HG03439 (cell line): ENCODE results near the gene SELENBP1.
"Not testable (repeated sequence)": the region's sequence is repeated elsewhere in the genome, so short reads cannot be mapped to it uniquely, and the experiment has no call there.

Experiments used
- ATAC-seq: cut with Tn5 transposase; IDR thresholded peaks from one replicate; pipeline ENCODE4 v1.9.1; 2021; ENCODE audit warnings: mild to moderate bottlenecking, moderate library complexity; ENCODE audit not compliant: unreplicated experiment

Gene SELENBP1

DNA sequence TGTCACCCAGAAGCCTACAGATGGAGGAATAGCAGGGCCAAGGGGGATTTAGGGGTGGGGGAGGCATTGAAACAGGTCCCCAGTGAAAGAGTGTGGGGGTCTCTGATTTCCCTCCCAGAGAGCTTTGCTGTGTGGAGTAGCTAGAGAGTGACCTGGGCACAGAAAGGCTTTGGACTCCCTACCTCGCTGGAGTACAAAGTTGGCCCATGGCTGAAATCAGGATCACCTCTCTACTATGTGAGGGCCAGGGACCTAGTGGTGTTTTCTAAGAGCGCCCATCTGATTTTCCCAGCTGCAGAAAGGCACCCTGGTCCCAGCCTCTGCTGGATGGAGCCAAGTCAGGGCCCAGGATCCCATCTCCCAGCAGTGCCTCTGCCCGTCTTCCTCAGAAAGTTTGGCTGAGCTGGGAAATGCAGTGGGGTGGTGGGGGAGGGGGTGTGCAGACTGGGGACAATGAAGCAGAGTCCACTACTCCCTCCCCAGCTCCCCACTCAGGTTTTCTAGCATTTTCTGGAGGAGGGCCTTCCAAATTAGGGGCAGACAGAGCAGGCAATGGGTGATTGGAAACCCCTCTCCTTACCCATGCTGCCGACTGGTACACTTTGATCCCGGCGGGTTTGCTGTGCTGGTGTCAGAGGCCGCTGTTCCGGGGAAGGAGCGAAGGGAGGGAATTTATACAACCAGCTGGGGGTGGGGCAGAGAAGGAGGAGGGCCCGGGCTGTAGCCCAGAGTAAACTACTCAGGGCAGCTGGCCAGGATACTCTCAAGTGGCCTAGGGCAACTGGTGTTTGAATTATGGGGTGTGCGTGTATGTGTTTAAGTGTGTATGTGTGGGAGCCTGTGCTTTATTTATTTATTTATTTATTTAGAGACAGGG, at the start of gene SELENBP1:
TSS of gene SELENBP1 (minus strand) at position 648 of the 877 bp plus-strand sequence. CDS start at position 584, 64 bp downstream.
- ATAC-seq = no peak

DNA sequence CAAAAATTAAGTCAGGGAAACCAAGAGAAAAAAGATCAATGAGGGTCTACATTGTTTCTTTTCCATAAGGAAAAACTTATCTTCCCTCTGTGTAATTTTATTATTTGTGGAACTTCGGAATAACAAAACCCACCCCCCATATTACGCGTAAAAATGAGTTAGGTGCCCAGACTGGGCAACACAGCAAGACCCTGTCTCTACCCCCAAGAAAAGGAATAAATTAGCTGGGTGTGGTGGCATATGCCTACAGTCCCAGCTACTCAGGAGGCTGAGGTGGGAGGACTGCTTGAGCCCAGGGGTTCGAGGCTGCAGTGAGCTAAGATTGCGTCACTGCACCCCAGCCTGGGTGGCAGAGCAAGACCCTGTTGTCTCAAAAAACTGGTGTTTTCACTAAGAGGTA, 47.3 kb upstream of the SELENBP1 start:
- ATAC-seq = no peak

DNA sequence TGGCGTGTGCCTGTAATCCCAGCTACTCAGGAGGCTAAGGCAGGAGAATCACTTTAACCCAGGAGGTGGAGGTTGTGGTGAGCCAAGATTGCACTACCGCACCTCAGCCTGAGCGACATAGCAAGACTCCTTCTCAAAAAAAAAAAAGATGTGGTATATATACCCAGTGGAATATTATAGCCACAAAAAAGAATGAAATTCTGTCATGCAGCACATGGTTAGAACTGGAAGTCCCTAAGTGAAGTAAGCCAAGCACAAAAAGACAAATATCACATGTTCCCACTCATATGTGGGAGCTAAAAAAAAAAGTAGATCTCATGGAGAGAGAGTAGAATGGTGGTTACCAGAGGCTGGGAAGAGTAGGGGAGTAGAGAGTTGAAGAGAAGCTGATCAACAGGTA, 45.6 kb upstream of the SELENBP1 start:
- ATAC-seq = no peak

DNA sequence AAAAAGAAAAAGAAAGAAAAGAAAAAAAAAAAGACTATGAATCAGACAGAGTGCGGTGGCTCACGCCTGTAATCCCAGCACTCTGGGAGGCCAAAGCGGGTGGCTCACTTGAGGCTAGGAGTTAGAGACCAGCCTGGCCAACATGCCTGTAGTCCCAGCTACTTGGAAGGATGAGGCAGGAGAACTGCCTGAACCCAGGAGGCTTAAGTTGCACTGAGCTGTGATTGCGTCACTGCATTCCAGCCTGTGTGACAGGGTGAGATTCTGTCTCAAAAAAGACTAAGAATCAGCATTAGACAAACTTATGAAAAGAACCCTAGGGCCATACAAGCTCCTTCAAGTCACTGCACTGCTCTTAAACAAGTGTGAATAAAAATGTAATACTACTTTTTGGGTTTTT, 43.7 kb upstream of the SELENBP1 start:
- no peak for ATAC-seq

GRCh38 chr1:151411884-151412283, 39.4 kb upstream of the SELENBP1 start:
- ATAC-seq = no peak

GRCh38 chr1:151408891-151409290, 36.4 kb upstream of the SELENBP1 start:
- no peak for ATAC-seq

DNA sequence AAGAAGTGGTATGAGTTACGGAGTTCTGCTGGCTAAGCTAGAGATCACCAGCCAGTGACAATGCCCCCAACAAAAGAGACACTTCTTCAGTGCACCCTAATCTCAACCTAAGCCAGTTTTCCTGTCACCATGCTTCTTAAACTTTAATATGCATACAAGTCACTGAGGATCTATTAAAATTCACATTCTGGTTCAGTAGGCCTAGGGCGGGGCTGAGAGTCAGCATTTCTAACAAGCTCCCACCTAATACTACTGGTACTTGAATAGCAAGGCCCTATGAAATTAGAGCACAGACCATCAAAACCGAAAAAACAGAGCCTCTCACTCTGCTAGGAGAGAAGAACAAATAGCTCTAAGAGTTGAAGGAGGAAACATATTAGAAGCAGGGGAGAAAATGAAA, 34.8 kb upstream of the SELENBP1 start:
- ATAC-seq = no peak

- no peak for ATAC-seq
These were observed 33.7 kb upstream of the SELENBP1 start for GRCh38 chr1:151406176-151406575.

DNA sequence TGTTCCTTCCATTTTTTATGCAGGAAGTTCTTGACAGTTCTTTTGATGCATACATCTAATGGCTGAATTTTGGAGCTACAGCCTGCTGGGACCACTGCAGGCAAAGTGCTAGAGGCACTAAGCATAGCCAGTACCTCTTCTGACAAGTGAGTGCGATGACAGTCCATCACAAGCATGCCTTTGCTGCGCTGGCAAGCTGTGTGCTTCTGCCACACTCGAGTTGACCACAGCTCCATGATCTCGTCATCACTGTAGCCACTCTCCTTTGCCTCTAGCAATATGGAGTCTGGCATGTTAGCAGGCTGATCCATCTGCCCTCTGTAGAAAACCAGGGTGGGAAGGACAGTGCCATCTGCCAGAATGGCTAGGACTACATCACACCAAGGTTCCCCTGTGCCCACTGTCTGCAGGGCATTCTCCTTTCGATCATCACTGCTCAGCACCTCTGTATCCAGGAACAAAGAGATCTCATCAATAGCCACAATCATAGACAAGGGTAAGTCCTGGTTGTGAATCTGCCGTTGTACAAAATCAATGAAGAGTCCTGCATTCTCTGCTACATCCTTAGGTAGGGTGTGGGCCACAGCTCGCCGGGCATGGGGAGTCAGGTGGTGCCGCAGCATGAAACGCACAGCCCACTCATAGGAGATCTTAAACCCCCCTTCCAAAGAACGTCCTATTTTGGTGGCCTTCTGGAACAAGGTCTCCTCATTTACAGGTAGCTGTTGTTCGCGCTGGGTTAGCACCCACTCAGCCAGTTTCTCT, 32.9 kb upstream of the SELENBP1 start:
- no peak for ATAC-seq

DNA sequence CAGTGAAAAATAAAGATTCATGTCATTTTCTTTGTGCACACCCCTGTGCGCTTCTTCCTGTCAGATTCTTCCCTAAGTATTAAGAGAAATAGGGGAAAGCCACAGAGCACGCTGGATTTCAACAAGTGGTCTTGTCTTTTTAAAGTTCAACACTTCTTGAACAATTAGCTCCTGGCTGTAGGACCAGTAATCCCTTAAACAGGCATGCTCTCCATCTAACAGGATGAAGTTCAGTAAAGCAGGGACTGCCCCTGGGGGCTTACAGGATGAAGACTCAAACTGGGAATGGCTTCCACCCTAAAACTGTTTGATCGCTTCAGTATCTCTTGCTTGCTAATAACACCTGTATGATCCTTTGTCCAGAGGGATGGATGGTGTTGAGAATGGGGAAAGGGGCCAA, 31.1 kb upstream of the SELENBP1 start:
- no peak for ATAC-seq

- ATAC-seq = no peak
These were observed 30.3 kb upstream of the SELENBP1 start for GRCh38 chr1:151402764-151403163.

- ATAC-seq = no peak
These were observed 29.4 kb upstream of the SELENBP1 start for GRCh38 chr1:151401860-151402259.

DNA sequence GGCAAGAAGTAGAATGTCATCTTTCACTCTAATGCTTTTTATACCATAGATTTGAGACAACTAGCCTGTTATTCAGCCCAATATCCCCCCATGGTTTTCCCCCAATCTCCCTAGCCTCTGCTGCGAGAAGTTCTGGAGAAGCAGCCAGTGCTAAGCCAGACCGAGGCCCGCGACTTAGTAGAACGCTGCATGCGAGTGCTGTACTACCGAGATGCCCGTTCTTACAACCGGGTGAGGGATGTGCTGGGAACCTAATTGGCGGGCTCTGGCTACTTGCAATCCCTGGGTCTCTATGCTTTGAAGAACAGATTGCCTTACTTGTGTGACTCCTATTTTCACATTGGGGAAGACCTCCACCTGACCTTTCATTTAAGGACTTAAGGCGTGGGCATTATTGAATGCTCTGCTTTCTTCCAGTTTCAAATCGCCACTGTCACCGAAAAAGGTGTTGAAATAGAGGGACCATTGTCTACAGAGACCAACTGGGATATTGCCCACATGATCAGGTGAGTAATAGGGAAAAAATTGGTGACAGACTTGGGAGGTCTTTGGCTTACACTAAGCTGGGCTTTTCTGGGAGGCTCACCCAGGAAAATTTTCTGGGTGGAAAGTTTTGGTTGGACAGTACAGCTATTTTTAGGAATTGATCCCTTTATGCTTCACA, 28.8 kb upstream of the SELENBP1 start:
- ATAC-seq = no peak

GRCh38 chr1:151399324-151400171, 27.0 kb upstream of the SELENBP1 start, which contains the start of gene PSMB4:
Gene PSMB4, plus strand, starts transcription at chr1:151399573. Its CDS starts 15 bp downstream, at chr1:151399588.
- ATAC-seq = peak; percentile 66

DNA sequence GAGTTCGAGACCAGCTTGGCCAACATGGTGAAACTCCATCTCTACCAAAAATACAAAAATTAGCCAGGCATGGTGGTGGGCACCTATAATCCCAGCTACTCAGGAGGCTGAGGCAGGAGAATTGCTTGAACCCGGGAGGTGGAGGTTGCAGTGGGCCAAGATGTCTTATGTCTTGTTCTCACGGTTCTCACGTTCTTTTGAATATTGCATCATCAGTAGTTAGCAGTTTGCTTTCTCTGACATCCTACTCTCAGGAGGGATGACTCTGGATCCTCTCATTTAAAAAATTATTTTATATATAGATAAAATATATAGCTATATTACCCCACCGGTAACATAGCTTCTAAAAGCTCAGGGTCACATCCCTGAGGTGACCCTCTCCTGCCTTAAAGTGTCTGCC, 23.8 kb upstream of the SELENBP1 start:
- ATAC-seq = not testable (repeated sequence)

DNA sequence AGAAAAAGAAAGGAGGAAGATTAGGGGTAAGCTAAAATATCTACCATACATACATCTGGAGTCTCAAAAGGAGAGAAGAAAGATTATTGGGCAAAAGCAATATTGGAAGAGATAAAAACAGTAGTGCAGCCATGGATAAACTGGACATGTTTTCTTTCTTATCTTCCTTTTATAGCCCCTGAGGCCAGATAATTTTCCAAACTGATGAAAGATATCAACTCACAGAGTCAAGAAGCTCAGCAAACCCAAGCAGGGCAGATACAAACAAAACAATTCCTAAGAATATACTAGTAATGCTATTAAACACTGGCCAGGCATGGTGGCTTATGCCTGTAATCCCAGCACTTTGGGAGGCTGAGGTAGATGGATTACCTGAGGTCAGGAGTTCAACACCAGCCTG, 21.1 kb upstream of the SELENBP1 start:
- no peak for ATAC-seq

DNA sequence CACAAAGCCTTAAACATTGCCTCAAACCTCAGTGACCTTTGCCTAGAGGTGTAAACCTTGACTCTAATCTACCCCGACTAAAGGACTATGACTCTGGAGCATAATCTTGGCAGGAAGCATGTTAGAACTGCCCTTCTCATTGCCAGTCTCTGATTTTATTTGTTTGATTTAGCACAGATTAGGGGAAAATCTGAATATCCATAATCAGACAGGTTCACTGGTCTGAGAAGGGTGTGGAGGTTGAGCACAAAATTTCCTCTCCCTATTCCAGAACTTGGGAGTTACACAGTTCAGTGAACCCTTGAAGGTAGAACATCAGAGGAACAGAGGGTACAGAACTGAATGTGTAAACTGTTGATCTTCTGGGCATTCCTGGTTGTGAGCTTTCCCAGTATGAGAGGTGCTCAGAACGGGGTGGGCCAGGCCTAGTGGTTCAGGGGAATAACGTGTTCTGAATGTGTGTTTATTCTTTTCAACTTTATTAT, 18.6 kb upstream of the SELENBP1 start:
- no peak for ATAC-seq

DNA sequence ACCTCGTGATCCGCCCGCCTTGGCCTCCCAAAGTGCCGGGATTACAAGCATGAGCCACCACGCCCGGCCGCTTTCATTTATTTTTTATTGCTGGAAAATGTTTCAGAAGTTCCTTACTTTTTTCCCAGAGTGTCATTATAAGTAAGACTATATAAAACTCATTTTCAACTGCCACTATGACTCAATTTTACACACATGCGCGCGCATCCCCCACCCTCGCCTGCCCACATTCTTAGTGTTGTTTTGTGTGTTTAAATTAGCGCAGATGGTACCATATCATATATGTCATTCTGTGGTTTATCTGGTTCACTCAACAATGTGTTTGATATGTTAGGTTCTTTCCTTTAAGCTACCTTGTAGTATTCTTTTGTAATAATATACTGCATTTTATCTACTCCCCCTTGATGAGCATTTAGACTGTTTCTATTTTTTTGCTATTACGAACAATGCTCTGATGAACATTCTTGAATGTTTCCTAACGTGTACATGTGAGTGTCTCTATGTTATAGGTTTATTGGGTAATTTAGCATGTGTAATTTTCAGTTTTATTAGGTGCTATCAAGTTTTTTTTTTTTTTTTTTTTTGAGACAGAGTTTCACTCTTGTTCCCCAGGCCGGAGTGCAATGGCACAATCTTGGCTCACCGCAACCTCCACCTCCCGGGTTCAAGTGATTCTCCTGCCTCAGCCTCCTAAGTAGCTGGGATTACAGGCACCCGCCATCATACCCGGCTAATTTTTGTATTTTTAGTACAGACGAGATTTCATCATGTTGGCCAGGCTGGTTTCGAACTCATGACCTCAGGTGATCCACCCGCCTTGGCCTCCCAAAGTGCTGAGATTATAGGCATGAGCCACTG, 17.9 kb upstream of the SELENBP1 start:
- not testable (repeated sequence) for ATAC-seq

DNA sequence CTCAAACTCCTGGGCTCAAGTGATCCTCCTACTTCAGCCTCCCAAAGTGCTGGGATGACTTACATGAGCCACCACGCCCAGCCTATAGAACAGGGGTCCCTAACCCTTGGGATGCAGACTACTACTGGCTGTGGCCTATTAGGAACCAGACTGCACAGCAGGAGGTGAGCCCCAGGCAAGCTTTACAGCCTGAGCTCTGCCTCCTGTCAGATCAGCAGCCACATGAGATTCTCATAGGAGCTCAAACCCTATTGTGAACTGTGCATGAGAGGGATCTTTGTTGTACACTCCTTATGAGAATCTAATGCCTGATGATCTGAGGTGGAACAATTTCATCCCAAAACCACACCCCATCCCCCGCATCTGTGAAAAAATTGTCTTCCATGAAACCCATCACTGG, 13.5 kb upstream of the SELENBP1 start:
- no peak for ATAC-seq
